Measurements from ENCODE around the gene TBC1D1.

Gene TBC1D1

GRCh38 chr4:38154252-38154651 is 263.4 kb downstream of the TBC1D1 start:
- H3K14ac ChIP-seq (ENCODE audit: low read length in 2 of 2): peak overlapping the region in 1 of 2 experiments; percentile 22
- no peak overlapping the region for H3K4me2 ChIP-seq (ENCODE audit: low read length, poor library complexity, severe bottlenecking)
- H4K8ac ChIP-seq (ENCODE audit: low read length): no peak overlapping the region
- no peaks in the 10 kb centered on the region for H3K36me3 ChIP-seq (ENCODE audit: control insufficient read depth in 1 of 2, insufficient read depth in 2 of 2, low read depth in 1 of 2, low read length in 2 of 2)
- H2AK5ac ChIP-seq (ENCODE audit: low read length, severe bottlenecking): no peak overlapping the region
- no peak for DNase-seq
- H3K9ac ChIP-seq (ENCODE audit: low read length): peak overlapping the region; percentile 58
- no peak overlapping the region for H2BK15ac ChIP-seq (ENCODE audit: low read depth, poor library complexity, severe bottlenecking)
- H4K91ac ChIP-seq (ENCODE audit: low read length): no peak overlapping the region
- H3K27ac ChIP-seq (ENCODE audit: low read length, poor library complexity, severe bottlenecking): no peak overlapping the region
- 84% methylated on average over 5 of the region's 5 CpGs for WGBS
- H3K23ac ChIP-seq (ENCODE audit: low read length in 2 of 2): no peak overlapping the region
- no peak overlapping the region for H2BK5ac ChIP-seq (ENCODE audit: low read depth, low read length, poor library complexity, severe bottlenecking)
- no peaks in the 10 kb centered on the region for H3K79me1 ChIP-seq (replicated peaks; ENCODE audit: low read length, poor library complexity, severe bottlenecking)
- H3K27me3 ChIP-seq (ENCODE audit: control insufficient read depth in 1 of 2, insufficient read depth in 1 of 2, low read length in 2 of 2): no peaks in the 10 kb centered on the region
- H2BK120ac ChIP-seq (ENCODE audit: low read depth, low read length): no peak overlapping the region
- H2AFZ ChIP-seq (ENCODE audit: low read depth, low read length): no peak overlapping the region
- H3K18ac ChIP-seq (ENCODE audit: low read depth in 1 of 2, low read length in 2 of 2): no peak overlapping the region
- H3K4ac ChIP-seq (ENCODE audit: low read depth in 1 of 2, low read length in 2 of 2): no peak overlapping the region
- no peaks in the 10 kb centered on the region for H3K9me3 ChIP-seq (ENCODE audit: control insufficient read depth, low read length)
- peaks cover 1% of the 10 kb centered on the region for H3K4me1 ChIP-seq (ENCODE audit: control insufficient read depth, insufficient read depth, low read depth, low read length)
- H2BK12ac ChIP-seq (ENCODE audit: low read length in 2 of 2): peak overlapping the region in 1 of 2 experiments; percentile 31
- no peak overlapping the region for H3K4me3 ChIP-seq (ENCODE audit: insufficient read depth in 1 of 2, low read depth in 1 of 2, low read length in 2 of 2)

- H2BK12ac ChIP-seq (ENCODE audit: low read length in 2 of 2): peak overlapping the region in 1 of 2 experiments; percentile 37
- H3K27ac ChIP-seq (ENCODE audit: low read length, poor library complexity, severe bottlenecking): no peak overlapping the region
- no peak overlapping the region for H3K23ac ChIP-seq (ENCODE audit: low read length in 2 of 2)
- H3K4me2 ChIP-seq (ENCODE audit: low read length, poor library complexity, severe bottlenecking): no peak overlapping the region
- no peak overlapping the region for H2AK5ac ChIP-seq (ENCODE audit: low read length, severe bottlenecking)
- no peak for DNase-seq
- H3K18ac ChIP-seq (ENCODE audit: low read depth in 1 of 2, low read length in 2 of 2): peak overlapping the region in 1 of 2 experiments; percentile 68
- H3K9me3 ChIP-seq (ENCODE audit: control insufficient read depth, low read length): no peaks in the 10 kb centered on the region
- H3K4ac ChIP-seq (ENCODE audit: low read depth in 1 of 2, low read length in 2 of 2): no peak overlapping the region
- H4K8ac ChIP-seq (ENCODE audit: low read length): no peak overlapping the region
- H4K91ac ChIP-seq (ENCODE audit: low read length): no peak overlapping the region
- peak overlapping the region; percentile 33 for H2BK15ac ChIP-seq (ENCODE audit: low read depth, poor library complexity, severe bottlenecking)
- peaks cover 1% of the 10 kb centered on the region for H3K4me1 ChIP-seq (ENCODE audit: control insufficient read depth, insufficient read depth, low read depth, low read length)
- peak overlapping the region; percentile 11 for H2BK120ac ChIP-seq (ENCODE audit: low read depth, low read length)
- peak overlapping the region; percentile 58 for H3K9ac ChIP-seq (ENCODE audit: low read length)
- no peak overlapping the region for H3K4me3 ChIP-seq (ENCODE audit: insufficient read depth in 1 of 2, low read depth in 1 of 2, low read length in 2 of 2)
- H3K36me3 ChIP-seq (ENCODE audit: control insufficient read depth in 1 of 2, insufficient read depth in 2 of 2, low read depth in 1 of 2, low read length in 2 of 2): no peaks in the 10 kb centered on the region
- H3K14ac ChIP-seq (ENCODE audit: low read length in 2 of 2): no peak overlapping the region
- H2AFZ ChIP-seq (ENCODE audit: low read depth, low read length): no peak overlapping the region
- H3K27me3 ChIP-seq (ENCODE audit: control insufficient read depth in 1 of 2, insufficient read depth in 1 of 2, low read length in 2 of 2): no peaks in the 10 kb centered on the region
- H3K79me1 ChIP-seq (replicated peaks; ENCODE audit: low read length, poor library complexity, severe bottlenecking): no peaks in the 10 kb centered on the region
- WGBS: 89% methylated on average over 17 of the region's 17 CpGs
- H2BK5ac ChIP-seq (ENCODE audit: low read depth, low read length, poor library complexity, severe bottlenecking): no peak overlapping the region
Observed at GRCh38 chr4:38154681-38155588, 264.1 kb downstream of the TBC1D1 start.

GRCh38 chr4:38155589-38156294 is 264.9 kb downstream of the TBC1D1 start:
- peak overlapping the region; percentile 48 for H3K9ac ChIP-seq (ENCODE audit: low read length)
- H4K91ac ChIP-seq (ENCODE audit: low read length): no peak overlapping the region
- H3K14ac ChIP-seq (ENCODE audit: low read length in 2 of 2): no peak overlapping the region
- H3K27ac ChIP-seq (ENCODE audit: low read length, poor library complexity, severe bottlenecking): no peak overlapping the region
- H3K23ac ChIP-seq (ENCODE audit: low read length in 2 of 2): no peak overlapping the region
- H2AFZ ChIP-seq (ENCODE audit: low read depth, low read length): no peak overlapping the region
- DNase-seq: no peak
- H2BK5ac ChIP-seq (ENCODE audit: low read depth, low read length, poor library complexity, severe bottlenecking): no peak overlapping the region
- no peak overlapping the region for H2AK5ac ChIP-seq (ENCODE audit: low read length, severe bottlenecking)
- H3K18ac ChIP-seq (ENCODE audit: low read depth in 1 of 2, low read length in 2 of 2): no peak overlapping the region
- H3K4me1 ChIP-seq (ENCODE audit: control insufficient read depth, insufficient read depth, low read depth, low read length): peaks cover 3% of the 10 kb centered on the region
- peak overlapping the region; percentile 11 for H2BK120ac ChIP-seq (ENCODE audit: low read depth, low read length)
- H3K36me3 ChIP-seq (ENCODE audit: control insufficient read depth in 1 of 2, insufficient read depth in 2 of 2, low read depth in 1 of 2, low read length in 2 of 2): no peaks in the 10 kb centered on the region
- no peak overlapping the region for H2BK15ac ChIP-seq (ENCODE audit: low read depth, poor library complexity, severe bottlenecking)
- H3K4ac ChIP-seq (ENCODE audit: low read depth in 1 of 2, low read length in 2 of 2): no peak overlapping the region
- peak overlapping the region in 1 of 2 experiments; percentile 35 for H2BK12ac ChIP-seq (ENCODE audit: low read length in 2 of 2)
- H4K8ac ChIP-seq (ENCODE audit: low read length): no peak overlapping the region
- H3K79me1 ChIP-seq (replicated peaks; ENCODE audit: low read length, poor library complexity, severe bottlenecking): no peaks in the 10 kb centered on the region
- H3K4me2 ChIP-seq (ENCODE audit: low read length, poor library complexity, severe bottlenecking): no peak overlapping the region
- peak overlapping the region in 1 of 2 experiments; percentile 26 for H3K4me3 ChIP-seq (ENCODE audit: insufficient read depth in 1 of 2, low read depth in 1 of 2, low read length in 2 of 2)
- 99% methylated on average over 4 of the region's 7 CpGs for WGBS
- H3K27me3 ChIP-seq (ENCODE audit: control insufficient read depth in 1 of 2, insufficient read depth in 1 of 2, low read length in 2 of 2): no peaks in the 10 kb centered on the region
- H3K9me3 ChIP-seq (ENCODE audit: control insufficient read depth, low read length): no peaks in the 10 kb centered on the region

GRCh38 chr4:38157592-38157991 is 266.7 kb downstream of the TBC1D1 start:
- Histone ChIP-seq H3K4me3 (ENCODE audit: insufficient read depth in 1 of 2, low read depth in 1 of 2, low read length in 2 of 2) (no peak overlapping the region), H3K27me3 (ENCODE audit: control insufficient read depth in 1 of 2, insufficient read depth in 1 of 2, low read length in 2 of 2) (no peaks in the 10 kb centered on the region), H3K4me1 (ENCODE audit: control insufficient read depth, insufficient read depth, low read depth, low read length) (peaks cover 8% of the 10 kb centered on the region), H3K9ac (ENCODE audit: low read length) (no peak overlapping the region), H3K9me3 (ENCODE audit: control insufficient read depth, low read length) (no peaks in the 10 kb centered on the region), H3K4ac (ENCODE audit: low read depth in 1 of 2, low read length in 2 of 2) (no peak overlapping the region), H2BK120ac (ENCODE audit: low read depth, low read length) (no peak overlapping the region), H2AFZ (ENCODE audit: low read depth, low read length) (no peak overlapping the region), H3K4me2 (ENCODE audit: low read length, poor library complexity, severe bottlenecking) (no peak overlapping the region), H2BK5ac (ENCODE audit: low read depth, low read length, poor library complexity, severe bottlenecking) (no peak overlapping the region), H2AK5ac (ENCODE audit: low read length, severe bottlenecking) (no peak overlapping the region), H3K27ac (ENCODE audit: low read length, poor library complexity, severe bottlenecking) (no peak overlapping the region), H2BK15ac (ENCODE audit: low read depth, poor library complexity, severe bottlenecking) (no peak overlapping the region), H2BK12ac (ENCODE audit: low read length in 2 of 2) (no peak overlapping the region), H3K18ac (ENCODE audit: low read depth in 1 of 2, low read length in 2 of 2) (no peak overlapping the region), H3K36me3 (ENCODE audit: control insufficient read depth in 1 of 2, insufficient read depth in 2 of 2, low read depth in 1 of 2, low read length in 2 of 2) (no peaks in the 10 kb centered on the region), H4K8ac (ENCODE audit: low read length) (no peak overlapping the region), H3K14ac (ENCODE audit: low read length in 2 of 2) (no peak overlapping the region), H3K79me1 (replicated peaks; ENCODE audit: low read length, poor library complexity, severe bottlenecking) (no peaks in the 10 kb centered on the region), H4K91ac (ENCODE audit: low read length) (no peak overlapping the region), H3K23ac (ENCODE audit: low read length in 2 of 2) (no peak overlapping the region)
- WGBS: 100% methylated on average over 1 of the region's 1 CpG
- DNase-seq: no peak

Data from mesenchymal stem cell (in vitro differentiated cells and primary cell).